OCI-LY1 (cell line): Measurements from ENCODE around the gene CEP83.

Experiments used
- H2AFZ ChIP-seq: fragments of 200-600 bp; sonication (generic), shearing (Covaris generic); 2 replicates; pipeline ENCODE4 v1.6.0; 2014; ENCODE audit warnings: antibody characterized with exemption, mild to moderate bottlenecking, low read length
- H3F3A ChIP-seq: fragments of 200-600 bp; sonication (generic), shearing (Covaris generic); 2 replicates; pipeline ENCODE4 v1.6.0; 2014; ENCODE audit warnings: mild to moderate bottlenecking, antibody characterized with exemption, low read length, moderate library complexity; ENCODE audit not compliant: insufficient read depth
- H3K27ac ChIP-seq: fragments of 200-600 bp; sonication (generic); 2 replicates; pipeline ENCODE4 v1.5.1; 2014; ENCODE audit warnings: low read length, mixed run types, mild to moderate bottlenecking, low read depth; ENCODE audit not compliant: poor library complexity, severe bottlenecking
- H3K27me3 ChIP-seq: fragments of 200-600 bp; sonication (generic); 2 replicates; pipeline ENCODE4 v1.6.0; 2014; ENCODE audit warnings: antibody characterized with exemption, mild to moderate bottlenecking, low read length, moderate library complexity; ENCODE audit not compliant: insufficient read depth
- H3K36me3 ChIP-seq: fragments of 200-600 bp; sonication (generic); 2 replicates; pipeline ENCODE4 v1.6.1; 2014; ENCODE audit warnings: mild to moderate bottlenecking, antibody characterized with exemption, low read length, moderate library complexity, mixed read lengths; ENCODE audit not compliant: insufficient read depth
- H3K4me1 ChIP-seq: fragments of 200-600 bp; sonication (generic); 2 replicates; pipeline ENCODE4 v1.5.1; 2014; ENCODE audit warnings: mild to moderate bottlenecking, low read length, moderate library complexity; ENCODE audit not compliant: insufficient read depth, severe bottlenecking
- H3K4me2 ChIP-seq: fragments of 200-600 bp; sonication (generic), shearing (Covaris generic); 2 replicates; pipeline ENCODE4 v1.6.1; 2014; ENCODE audit warnings: low read length
- H3K4me3 ChIP-seq: fragments of 200-600 bp; sonication (generic); 2 replicates; pipeline ENCODE4 v1.5.1; 2014; ENCODE audit warnings: low read length, low read depth, mild to moderate bottlenecking, mixed read lengths; ENCODE audit not compliant: poor library complexity, severe bottlenecking
- H3K79me2 ChIP-seq: fragments of 200-600 bp; shearing (Covaris generic); 2 replicates; pipeline ENCODE4 v1.6.1; 2016; ENCODE audit warnings: mixed run types, low read length, mixed read lengths; ENCODE audit not compliant: insufficient read depth
- H3K9ac ChIP-seq: fragments of 200-600 bp; sonication (generic), shearing (Covaris generic); 2 replicates; pipeline ENCODE4 v1.6.1; 2014; ENCODE audit warnings: mild to moderate bottlenecking, low read length, mixed read lengths
- H3K9me2 ChIP-seq: fragments of 200-600 bp; sonication (generic), shearing (Covaris generic); 2 replicates; pipeline ENCODE4 v1.6.1; 2014; ENCODE audit warnings: low read depth, mild to moderate bottlenecking, low read length, mixed read lengths
- H3K9me3 ChIP-seq: fragments of 200-600 bp; shearing (Covaris generic); 2 replicates; pipeline ENCODE4 v1.6.1; 2014; ENCODE audit warnings: low read length, mixed read lengths
- H4K20me1 ChIP-seq: fragments of 200-600 bp; sonication (generic), shearing (Covaris generic); 2 replicates; pipeline ENCODE4 v1.6.0; 2016; ENCODE audit warnings: mild to moderate bottlenecking, low read length; ENCODE audit not compliant: insufficient read depth
- EZH2 ChIP-seq: fragments of 200-600 bp; sonication (generic), shearing (Covaris generic); IDR thresholded peaks from 2 replicates; pipeline ENCODE4 v1.8.0; 2017; ENCODE audit warnings: borderline replicate concordance, mixed run types, mild to moderate bottlenecking, antibody characterized with exemption, low read length, moderate library complexity, mixed read lengths
- TF ChIP-seq, protein P1 (sequence below): fragments of 200-600 bp; sonication (generic), shearing (Covaris generic); IDR thresholded peaks from 2 replicates; pipeline ENCODE4 v1.5.1; 2017; ENCODE audit warnings: mild to moderate bottlenecking, antibody characterized with exemption, low read length, moderate library complexity, mixed read lengths

The CEP83 gene

GRCh38 chr12:94326727-94327126 lies 132.9 kb downstream of the CEP83 start:
- H3K4me3 ChIP-seq, result no peak overlapping the region
- peaks cover 67% of the 10 kb centered on the region for H3K36me3 ChIP-seq
- no peak overlapping the region for H3K4me2 ChIP-seq
- H3K27me3 ChIP-seq, result no peaks in the 10 kb centered on the region
- H3K9me3 ChIP-seq, result no peaks in the 10 kb centered on the region
- TF ChIP-seq, protein P1, sequence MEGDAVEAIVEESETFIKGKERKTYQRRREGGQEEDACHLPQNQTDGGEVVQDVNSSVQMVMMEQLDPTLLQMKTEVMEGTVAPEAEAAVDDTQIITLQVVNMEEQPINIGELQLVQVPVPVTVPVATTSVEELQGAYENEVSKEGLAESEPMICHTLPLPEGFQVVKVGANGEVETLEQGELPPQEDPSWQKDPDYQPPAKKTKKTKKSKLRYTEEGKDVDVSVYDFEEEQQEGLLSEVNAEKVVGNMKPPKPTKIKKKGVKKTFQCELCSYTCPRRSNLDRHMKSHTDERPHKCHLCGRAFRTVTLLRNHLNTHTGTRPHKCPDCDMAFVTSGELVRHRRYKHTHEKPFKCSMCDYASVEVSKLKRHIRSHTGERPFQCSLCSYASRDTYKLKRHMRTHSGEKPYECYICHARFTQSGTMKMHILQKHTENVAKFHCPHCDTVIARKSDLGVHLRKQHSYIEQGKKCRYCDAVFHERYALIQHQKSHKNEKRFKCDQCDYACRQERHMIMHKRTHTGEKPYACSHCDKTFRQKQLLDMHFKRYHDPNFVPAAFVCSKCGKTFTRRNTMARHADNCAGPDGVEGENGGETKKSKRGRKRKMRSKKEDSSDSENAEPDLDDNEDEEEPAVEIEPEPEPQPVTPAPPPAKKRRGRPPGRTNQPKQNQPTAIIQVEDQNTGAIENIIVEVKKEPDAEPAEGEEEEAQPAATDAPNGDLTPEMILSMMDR, result no peak
- no peak for TF ChIP-seq EZH2
- H3F3A ChIP-seq, result no peaks in the 10 kb centered on the region
- no peaks in the 10 kb centered on the region for H4K20me1 ChIP-seq
- no peaks in the 10 kb centered on the region for H3K9me2 ChIP-seq
- no peaks in the 10 kb centered on the region for H3K4me1 ChIP-seq
- H3K27ac ChIP-seq, result no peak overlapping the region
- no peak overlapping the region for H3K9ac ChIP-seq
- no peaks in the 10 kb centered on the region for H3K79me2 ChIP-seq
- no peak overlapping the region for H2AFZ ChIP-seq

DNA sequence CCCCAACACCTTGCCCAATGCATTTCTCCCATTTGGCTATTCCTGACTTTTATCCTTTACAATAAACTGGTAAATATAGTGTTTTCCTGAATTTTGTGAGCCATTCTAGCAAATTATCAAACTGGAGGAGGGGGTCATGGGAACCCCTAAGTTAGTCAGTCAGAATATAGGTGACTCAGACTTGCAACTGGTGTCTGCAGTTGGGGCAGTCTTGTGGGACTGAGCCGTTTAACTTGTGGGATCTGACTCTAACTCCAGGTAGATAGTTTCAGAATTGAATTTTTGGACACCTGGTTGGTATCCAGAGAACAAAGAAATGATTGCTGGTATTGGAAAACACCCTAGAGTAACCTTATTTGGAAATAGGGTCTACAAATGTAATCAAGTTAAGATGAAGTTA lies 133.4 kb downstream of the CEP83 start:
- Histone ChIP-seq H3K27ac (no peak overlapping the region), H3K4me3 (no peak overlapping the region), H3F3A (no peaks in the 10 kb centered on the region), H3K36me3 (peaks cover 69% of the 10 kb centered on the region), H3K9me2 (no peaks in the 10 kb centered on the region), H3K4me2 (no peak overlapping the region), H3K79me2 (no peaks in the 10 kb centered on the region), H3K4me1 (no peaks in the 10 kb centered on the region), H2AFZ (no peak overlapping the region), H4K20me1 (no peaks in the 10 kb centered on the region), H3K9me3 (peaks cover 2% of the 10 kb centered on the region; the same call in 1 of the 2 replicates), H3K9ac (no peak overlapping the region), H3K27me3 (no peaks in the 10 kb centered on the region)
- TF ChIP-seq, protein P1, result no peak
- TF ChIP-seq EZH2, result no peak

DNA sequence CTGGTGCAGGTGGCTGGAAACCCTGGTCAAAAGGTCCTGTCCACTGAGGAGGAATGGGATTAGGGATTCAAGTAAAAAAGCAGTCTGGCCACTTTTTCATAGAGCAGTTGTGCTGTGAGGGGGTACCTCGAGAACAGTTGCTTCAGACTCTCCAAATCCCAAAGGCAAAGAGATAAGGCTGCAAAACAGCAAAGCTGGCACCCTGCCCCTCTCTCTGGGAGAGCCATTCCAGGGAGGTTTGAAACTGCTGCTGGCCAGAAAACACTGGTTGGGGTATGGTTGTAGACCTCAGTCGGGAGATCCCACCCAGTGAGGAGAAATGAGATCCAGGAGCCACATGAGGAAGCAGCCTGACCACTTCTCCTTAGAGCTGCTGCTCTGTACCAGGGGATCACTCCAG lies 137.3 kb downstream of the CEP83 start:
- TF ChIP-seq EZH2, result no peak
- TF ChIP-seq, protein P1, result no peak
- Histone ChIP-seq H3K9me3 (peaks cover 17% of the 10 kb centered on the region), H3K27ac (no peak overlapping the region), H3K9me2 (no peaks in the 10 kb centered on the region), H4K20me1 (no peaks in the 10 kb centered on the region), H3K36me3 (peaks cover 54% of the 10 kb centered on the region), H3K79me2 (no peaks in the 10 kb centered on the region), H3K4me2 (no peak overlapping the region), H2AFZ (no peak overlapping the region), H3K27me3 (no peaks in the 10 kb centered on the region), H3F3A (no peaks in the 10 kb centered on the region), H3K4me3 (no peak overlapping the region), H3K9ac (no peak overlapping the region), H3K4me1 (no peaks in the 10 kb centered on the region)
